NCI-H2196 treated with DMSO at 0.1 percent for 48 hours (cell line): ENCODE data around the gene NUMB.
A peak's percentile ranks its signal among the peaks of the same experiment; 100 is the strongest.
"Not testable (repeated sequence)": the region's sequence is repeated elsewhere in the genome, so short reads cannot be mapped to it uniquely, and the experiment has no call there.

Experiments
- DNase-seq: peaks from one replicate; lab custom pipeline; 2025; ENCODE audit not compliant: unreplicated experiment; lab: John Stamatoyannopoulos, UW

NUMB gene

GRCh38 chr14:73365727-73366126 lies 92.6 kb downstream of the NUMB start:
- no peak for DNase-seq

DNA sequence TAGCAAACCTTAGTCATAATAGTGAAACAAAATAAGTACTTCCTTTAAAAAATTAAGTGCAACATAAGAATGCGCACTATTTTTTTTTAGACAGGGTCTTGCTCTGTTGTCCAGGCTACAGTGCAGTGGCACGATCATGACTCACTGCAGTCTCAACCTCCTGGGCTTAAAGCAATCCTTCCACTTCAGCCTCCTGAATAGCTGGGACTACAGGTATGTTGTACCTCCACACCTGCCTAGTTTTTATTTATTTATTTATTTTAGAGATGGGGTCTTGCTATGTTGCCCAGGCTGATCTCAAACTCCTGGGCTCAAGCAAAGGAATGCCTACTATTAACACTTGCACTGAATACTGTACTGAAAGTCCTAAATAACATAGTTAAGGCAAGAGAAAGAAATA lies 93.8 kb downstream of the NUMB start:
- no peak for DNase-seq

DNA sequence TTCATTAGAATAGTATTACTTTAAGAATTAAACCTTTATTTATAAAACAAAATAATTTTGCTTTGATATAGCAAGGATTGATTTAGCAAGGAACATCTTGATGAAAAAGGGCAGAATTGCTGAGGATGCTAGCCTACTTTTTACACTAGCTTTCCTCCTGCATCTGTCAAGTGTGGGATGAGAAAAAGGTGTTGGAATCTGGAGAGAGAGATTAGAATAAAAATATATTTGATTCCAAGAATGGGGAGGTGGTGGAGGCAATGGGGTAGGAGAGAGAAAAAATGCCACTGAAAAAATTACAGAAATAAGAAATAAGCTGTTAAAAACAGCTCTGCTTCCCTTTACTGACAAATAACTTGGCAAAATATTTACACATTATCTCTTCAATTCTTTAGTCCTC lies 98.9 kb downstream of the NUMB start:
- DNase-seq = no peak

- DNase-seq = no peak
Measured at GRCh38 chr14:73358187-73358586, 100.2 kb downstream of the NUMB start.

- DNase-seq = not testable (repeated sequence)
Measured at GRCh38 chr14:73349091-73349490, 109.3 kb downstream of the NUMB start.

DNA sequence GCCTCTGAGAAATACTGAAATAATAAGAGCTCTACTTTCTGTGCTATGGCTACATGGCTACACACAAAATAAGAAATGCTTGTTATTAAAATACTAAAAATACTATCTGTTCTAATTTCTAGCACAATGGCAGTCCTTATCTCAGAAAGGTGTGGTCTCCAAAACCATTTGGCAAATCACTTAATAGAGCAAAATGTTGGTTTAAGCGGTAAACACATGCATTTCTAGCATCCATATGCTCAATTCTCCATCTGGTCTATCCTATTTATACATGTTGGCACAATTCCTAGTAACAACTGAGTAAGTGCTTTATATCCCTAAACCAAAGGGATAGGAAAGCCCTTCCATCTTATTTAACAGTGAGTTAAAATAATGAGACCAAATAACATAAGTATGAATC lies 114.0 kb downstream of the NUMB start:
- no peak for DNase-seq

DNA sequence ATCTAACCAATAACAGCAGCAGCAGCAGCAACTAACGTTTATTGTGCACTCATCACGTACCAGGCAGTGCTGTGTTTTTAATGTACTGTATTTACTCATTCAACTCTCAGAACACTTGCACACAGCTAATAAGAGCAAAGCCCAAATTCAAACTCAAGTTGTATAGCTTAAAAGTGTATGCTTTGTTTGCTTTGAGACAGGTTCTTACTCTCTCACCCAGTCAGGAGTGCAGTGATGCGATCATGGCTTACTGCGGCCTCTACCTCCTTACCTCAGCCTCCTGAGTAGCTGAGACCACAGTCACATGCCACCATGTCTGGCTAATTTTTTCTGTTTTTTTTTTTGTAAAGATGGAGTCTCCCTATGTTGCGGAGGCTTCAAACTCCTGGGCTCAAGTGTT lies 115.7 kb downstream of the NUMB start:
- DNase-seq = no peak

- no peak for DNase-seq
Measured at GRCh38 chr14:73339846-73340595, 118.3 kb downstream of the NUMB start.

DNA sequence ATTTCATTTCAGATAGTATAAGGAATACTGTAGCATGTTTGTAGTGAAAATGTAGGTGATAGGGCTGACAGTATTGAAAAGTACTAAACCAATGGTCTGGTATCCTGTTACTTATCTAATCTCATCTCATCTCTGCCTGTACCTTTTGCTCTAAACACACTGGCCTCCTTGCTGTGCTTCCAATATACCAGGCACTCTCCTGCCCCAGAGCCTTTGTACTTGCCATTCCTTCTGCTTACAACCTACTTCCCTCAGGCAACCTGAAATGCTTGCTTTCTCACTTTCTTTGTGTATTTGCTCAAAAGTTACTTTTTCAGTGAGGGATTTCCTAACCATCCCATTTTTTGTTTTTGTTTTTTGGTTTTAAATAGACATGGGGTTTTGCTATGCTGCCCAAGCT lies 119.1 kb downstream of the NUMB start:
- no peak for DNase-seq

DNA sequence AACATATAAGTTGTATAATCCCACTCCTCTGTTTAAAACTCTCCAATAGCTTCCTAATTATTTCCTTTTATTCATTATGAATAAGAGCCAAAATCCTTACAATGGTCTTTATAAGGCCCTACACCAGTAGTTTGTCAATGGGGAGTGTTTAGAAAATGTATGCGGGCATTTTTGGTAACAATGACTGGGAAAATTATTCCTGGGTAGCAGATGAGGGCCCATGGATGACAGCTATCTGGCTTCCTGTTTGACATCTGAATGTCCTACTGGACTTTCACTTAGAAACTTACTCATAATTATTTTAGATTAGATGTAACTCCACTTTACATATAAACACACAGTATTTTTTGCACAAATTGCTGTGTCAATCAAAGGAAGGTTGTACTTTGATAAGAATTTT lies 119.8 kb downstream of the NUMB start:
- no peak for DNase-seq

DNA sequence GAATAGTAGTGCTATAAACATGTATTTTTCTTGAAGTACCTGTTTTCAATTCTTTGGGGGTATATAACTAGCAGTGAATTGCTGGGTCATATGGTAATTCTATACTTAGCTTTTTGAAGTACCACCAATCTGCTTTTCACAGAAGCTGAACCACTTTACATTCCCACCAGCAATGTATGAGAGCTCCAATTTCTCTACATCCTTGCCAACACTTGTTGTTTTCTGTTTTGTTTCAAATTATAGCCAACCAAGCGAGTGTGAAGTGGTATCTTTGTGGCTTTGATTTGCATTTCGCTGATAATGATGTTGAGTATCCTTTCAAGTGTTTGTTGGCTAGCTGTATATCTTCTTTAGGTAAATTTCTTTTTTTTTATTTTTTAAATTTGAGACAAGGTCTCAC lies 125.3 kb downstream of the NUMB start:
- DNase-seq = no peak

DNA sequence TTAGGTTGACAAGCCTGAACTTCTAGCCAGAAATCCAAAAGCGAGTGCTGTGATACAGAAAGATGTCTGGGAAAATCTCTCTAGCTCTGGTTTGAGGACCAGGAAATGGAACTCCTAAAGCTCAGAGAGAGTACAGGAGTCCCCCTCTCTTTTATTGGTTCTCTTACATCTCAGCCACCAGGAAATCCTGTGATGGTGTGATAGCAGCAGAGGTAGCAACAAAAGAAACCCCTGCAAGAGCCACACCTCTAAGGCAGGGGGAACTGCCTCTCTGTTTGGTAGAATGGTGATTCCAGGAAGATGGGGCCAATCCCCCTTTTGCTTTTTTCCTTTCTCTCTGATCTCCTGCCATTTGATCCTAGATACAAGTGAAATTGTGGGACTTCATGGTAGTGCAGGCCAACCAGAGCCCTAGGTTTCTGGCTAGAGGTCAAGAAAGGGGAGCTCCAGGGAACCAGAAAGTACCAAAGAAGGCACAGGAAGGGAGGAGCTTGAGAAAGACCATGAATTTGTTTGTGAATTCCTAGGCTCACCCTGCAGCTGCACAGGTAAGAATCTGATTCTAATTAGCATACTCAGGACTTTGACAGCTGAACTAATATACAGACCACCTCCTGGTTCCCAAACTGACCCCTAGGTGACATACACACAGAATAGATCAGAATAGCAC lies 132.6 kb downstream of the NUMB start:
- no peak for DNase-seq

GRCh38 chr14:73325063-73325462 lies 133.3 kb downstream of the NUMB start:
- no peak for DNase-seq

DNA sequence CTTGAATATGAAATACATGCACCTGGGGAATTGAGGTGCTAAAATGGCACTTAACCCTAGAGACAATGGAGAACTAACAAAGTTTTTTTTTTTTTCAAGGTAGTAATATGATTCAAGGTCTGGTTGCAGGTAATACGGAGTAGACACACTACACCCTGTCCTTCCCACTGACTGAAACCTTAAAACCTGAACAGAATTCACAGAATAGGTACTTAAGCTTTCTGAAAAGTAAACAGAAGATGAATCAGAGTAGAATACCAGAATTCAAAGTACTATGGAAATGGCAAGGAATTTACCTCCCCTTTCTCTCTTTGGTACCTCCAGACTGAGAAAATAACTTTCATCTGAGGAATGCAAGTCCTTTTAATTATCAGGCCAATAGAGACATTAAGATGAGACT lies 133.8 kb downstream of the NUMB start:
- DNase-seq = no peak

DNA sequence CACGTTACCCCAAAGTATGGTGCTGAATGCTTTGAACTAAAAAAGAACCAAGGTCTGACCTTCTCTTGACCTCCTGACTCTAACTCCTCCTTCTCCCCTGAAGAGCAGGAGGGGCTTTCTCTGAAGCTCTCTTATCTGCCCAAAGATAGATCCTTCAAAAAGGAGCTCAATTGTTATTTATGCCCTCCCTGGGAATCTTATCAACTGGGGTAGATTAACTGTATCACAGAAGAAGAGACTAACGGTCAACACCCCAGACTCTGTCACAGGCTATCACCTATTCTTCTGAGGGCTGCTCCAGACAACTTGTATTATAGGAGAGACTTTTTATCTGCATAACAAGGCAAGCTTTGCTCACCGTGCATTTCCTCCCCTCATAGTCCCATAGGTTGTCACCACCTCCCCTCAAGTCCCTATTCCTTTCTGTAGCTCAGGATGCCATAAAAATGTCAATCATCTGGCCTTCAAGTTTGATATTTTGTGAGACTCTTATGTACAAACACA lies 134.4 kb downstream of the NUMB start:
- DNase-seq = no peak

DNA sequence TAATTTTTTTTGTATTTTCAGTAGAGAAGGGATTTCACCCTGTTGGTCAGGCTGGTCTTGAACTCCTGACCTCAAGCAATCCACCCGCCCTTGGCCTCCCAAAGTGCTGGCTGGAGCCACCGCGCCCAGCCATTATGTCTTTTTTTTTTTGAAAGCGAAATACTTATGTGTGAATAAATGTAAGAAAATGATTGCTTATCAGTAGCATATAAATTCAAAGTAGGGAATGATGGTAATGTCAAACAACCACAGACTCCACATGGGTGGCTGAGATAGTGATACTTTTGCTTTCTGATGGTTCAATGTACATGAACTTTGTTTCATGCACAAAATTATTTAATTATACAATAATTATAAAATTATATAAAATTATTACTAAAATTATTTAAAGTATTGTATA lies 145.2 kb downstream of the NUMB start:
- DNase-seq = no peak

DNA sequence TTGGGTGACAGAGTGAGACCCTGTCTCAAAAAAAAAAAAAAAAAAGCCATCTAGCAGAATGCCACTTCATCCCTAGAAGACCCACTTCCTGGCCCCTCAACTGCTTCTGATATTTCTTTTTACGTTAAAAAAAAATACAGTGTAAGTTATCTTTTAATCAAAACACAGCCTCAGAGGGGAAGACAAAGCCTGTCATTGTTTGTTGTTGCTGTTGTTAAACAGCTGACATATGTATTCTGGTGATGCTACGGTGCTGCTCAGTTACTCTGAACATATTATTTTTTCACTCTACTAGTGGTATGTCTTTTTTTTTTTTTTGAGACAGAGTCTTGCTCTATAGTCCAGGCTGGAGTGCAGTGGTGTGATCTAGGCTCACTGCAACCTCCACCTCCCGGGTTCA lies 145.7 kb downstream of the NUMB start:
- DNase-seq = no peak

DNA sequence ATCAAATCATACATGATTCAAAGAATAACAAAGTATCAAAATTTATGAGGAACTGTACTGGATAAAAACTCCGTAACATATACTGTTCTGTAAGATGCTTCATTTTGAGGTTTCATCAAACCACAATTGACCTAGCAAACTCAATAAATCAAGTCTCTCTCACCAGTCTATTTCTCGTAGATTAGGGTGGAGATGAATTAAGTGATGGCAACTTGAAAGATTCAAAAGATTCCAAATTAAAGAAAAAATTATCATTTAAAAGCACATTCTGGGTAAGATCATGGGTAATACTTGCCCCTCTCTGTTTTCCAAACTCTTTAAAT lies 146.7 kb downstream of the NUMB start:
- DNase-seq = no peak

- not testable (repeated sequence) for DNase-seq
Measured at GRCh38 chr14:73309207-73309606, 149.1 kb downstream of the NUMB start.

DNA sequence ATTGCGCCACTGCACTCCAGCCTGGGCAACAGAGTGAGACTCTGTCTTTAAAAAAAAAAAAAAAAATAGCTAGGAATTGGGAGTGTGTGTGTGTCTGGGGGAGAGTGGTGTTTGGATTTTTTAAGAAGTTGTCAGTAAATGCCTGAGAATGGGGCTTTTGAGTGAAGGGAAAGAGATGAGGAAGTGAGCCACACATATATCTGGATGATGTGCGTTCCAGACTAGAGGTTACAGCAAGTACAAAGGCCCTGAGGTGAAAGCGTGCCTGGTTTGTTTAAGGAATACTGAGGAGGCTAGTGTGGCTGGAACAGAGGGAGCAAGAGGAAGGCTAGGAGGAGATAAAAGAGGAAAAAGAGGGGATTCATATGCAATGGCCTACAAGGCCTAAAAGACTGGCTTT lies 151.1 kb downstream of the NUMB start:
- DNase-seq = no peak

GRCh38 chr14:73305499-73305898 lies 152.8 kb downstream of the NUMB start:
- no peak for DNase-seq

DNA sequence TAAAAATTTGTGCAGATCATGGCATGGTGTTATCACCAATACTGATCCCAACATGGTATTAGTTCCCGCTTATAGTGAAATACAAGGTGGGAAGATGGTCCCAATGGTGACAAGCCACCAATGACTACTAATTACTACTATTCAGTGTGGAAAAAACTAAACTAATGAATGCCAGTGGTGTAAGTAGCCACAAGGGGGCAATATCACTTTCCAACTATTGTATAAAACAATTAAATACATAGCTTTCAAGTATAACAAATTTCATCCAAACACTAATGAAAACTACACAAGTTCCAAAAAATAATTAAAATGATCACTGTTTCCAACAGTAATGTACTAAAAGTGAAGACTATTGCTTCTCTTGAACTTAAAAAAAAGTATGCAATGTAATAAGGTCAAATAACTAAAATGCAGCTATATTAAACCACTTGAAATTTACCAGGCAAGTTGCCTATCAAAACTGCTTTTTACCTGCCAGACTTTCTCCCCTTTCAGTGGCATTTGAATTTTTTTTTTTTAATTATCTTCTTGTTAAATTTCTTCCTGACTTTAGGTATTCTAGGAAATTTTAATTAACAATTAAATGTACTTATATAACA lies 163.0 kb downstream of the NUMB start:
- DNase-seq = peak; percentile 43
